ENCODE results near the gene EIF4G2. TPM values are rescaled to one million over a fixed set of nuclear protein-coding genes. Genes with fewer than 3 reads are reported as not detected.

EIF4G2 gene
- total and polyA plus RNA-seq, 11 donors = 142 to 1,111 (median 796) TPM

DNA sequence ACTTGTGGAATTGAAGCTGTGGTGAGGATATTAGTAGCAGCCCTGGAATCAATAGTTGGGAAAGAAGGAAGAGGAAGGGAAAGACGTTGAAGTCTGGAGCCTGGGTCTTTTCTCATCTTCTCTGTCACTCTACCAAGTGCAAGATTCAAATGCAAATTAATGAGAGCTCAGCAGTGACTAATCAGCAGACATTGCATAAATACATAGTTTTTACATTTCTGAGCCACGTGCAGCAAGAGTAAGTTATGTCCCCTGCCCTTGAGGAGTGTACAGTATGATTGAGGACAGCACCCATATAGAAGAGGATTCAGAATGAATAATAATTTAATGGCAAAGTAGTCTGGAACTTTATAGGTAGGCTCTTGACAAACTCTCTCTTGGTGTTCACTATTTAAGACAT, 33.9 kb downstream of the EIF4G2 start:
- WGBS, 4 donors = 77 to 89% (median 82%) methylated on average over 2 of the region's 2 CpGs
- ATAC-seq (no peak), DNase-seq (no peak)
- H3K4me1 ChIP-seq = peaks cover 5 to 41% (median 20%) of the 10 kb centered on the region in 12 donors
- H3K4me3 ChIP-seq = no peak overlapping the region
- TF ChIP-seq POLR2A (IDR thresholded peaks at IDR 0.05) (no peak), CTCF (IDR thresholded peaks at IDR 0.05) (no peak)
- intact Hi-C loops (cut with DNase I) = loop anchor here in 1 of 10 donors (5.0 kb wide), 1 partner anchor 32 kb away; the partner anchor contains the start of gene EIF4G2
- no peaks in the 10 kb centered on the region for H3K27me3 ChIP-seq
- H3K27ac ChIP-seq = no peak overlapping the region
- peaks cover 3 to 54% (median 19%) of the 10 kb centered on the region in 9 donors for H3K36me3 ChIP-seq
- H3K9me3 ChIP-seq = no peaks in the 10 kb centered on the region

GRCh38 chr11:10771457-10771856, 37.3 kb downstream of the EIF4G2 start:
- ATAC-seq (peak; percentile 79 to 90 (median 87)), DNase-seq (no peak)
- H3K27me3 ChIP-seq = no peaks in the 10 kb centered on the region
- no peaks in the 10 kb centered on the region for H3K9me3 ChIP-seq
- peak overlapping the region in 10 of 12 donors; percentile 4 to 85 (median 60) for H3K27ac ChIP-seq
- H3K4me3 ChIP-seq = no peak overlapping the region
- peaks cover 0 to 18% (median 8%) of the 10 kb centered on the region in 12 donors for H3K4me1 ChIP-seq
- H3K36me3 ChIP-seq = peaks cover 0 to 55% (median 3%) of the 10 kb centered on the region in 9 donors
- 48 to 71% (median 57%) methylated on average over 1 of the region's 1 CpG for WGBS, 4 donors
- intact Hi-C loops (cut with DNase I) = loop anchor here in 1 of 10 donors (5.0 kb wide), 1 partner anchor 36 kb away; the partner anchor contains the start of gene EIF4G2
- TF ChIP-seq POLR2A (IDR thresholded peaks at IDR 0.05) (no peak), CTCF (IDR thresholded peaks at IDR 0.05) (no peak)

DNA sequence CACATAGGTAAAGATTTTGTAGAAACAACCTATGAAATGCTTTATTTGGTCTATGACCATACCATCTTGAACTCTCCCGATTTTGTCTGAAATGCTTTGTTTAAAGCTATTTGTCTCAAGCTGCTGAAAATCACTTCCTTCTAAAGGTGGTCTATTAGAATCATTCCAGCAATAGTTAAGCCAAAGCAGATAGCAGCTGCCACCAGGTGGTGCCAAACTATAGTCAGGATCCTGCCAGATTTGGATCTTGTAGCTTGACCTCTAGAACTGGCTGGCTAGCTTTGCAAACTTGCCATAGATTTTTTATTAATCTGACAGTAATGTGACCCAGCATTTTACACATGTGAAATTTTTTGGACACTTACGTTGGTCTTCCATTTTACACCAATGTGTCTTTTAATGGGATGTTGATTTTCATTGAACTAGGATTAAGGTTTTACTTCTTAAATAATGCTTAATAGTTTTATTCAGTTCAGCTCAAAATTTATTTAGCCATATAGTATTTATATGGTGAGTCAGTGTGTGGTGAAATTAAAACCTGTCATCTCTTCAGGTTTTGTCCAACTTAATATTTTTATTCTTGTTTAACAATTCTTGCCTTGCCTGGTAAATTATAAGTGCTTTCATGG, 38.0 kb downstream of the EIF4G2 start:
- TF ChIP-seq CTCF (IDR thresholded peaks at IDR 0.05) (peak; percentile 55 to 81 (median 70)), POLR2A (IDR thresholded peaks at IDR 0.05) (no peak)
- intact Hi-C loops (cut with DNase I) = loop anchor here in 1 of 10 donors (5.0 kb wide), 1 partner anchor 37 kb away; the partner anchor contains the start of gene EIF4G2
- no peaks in the 10 kb centered on the region for H3K27me3 ChIP-seq
- H3K36me3 ChIP-seq = peaks cover 0 to 48% (median 0%) of the 10 kb centered on the region in 9 donors
- no peaks in the 10 kb centered on the region for H3K9me3 ChIP-seq
- H3K27ac ChIP-seq = peak overlapping the region in 10 of 12 donors; percentile 4 to 85 (median 60)
- H3K4me3 ChIP-seq = no peak overlapping the region
- 18 to 30% (median 28%) methylated on average over 2 of the region's 2 CpGs for WGBS, 4 donors
- DNase-seq (peak in 4 of 5 donors; percentile 46 to 59 (median 55)), ATAC-seq (peak; percentile 54 to 77 (median 68))
- H3K4me1 ChIP-seq = peaks cover 0 to 21% (median 9%) of the 10 kb centered on the region in 12 donors

DNA sequence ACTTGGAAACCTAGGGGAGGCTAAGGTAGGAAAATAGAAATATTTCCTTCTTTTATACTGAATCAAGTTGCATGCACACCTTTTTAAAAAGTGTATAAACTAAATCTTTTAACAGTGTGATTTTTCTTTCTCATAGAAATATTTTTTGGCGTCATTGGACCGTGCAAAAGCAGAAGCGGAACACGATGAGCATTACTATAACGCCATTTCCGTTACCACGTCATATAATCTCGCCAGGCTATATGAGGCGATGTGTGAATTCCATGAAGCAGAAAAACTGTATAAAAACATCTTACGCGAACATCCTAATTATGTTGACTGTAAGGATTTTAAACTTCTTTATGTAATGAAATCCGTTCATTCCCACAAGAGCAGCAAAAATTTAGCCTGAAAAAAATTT, 44.3 kb downstream of the EIF4G2 start:
- no peak for TF ChIP-seq CTCF (IDR thresholded peaks at IDR 0.05)
- TF ChIP-seq POLR2A (IDR thresholded peaks at IDR 0.05) = no peak
- DNase-seq (no peak), ATAC-seq (no peak)
- Histone ChIP-seq H3K4me3 (no peak overlapping the region), H3K36me3 (peaks cover 0 to 79% (median 0%) of the 10 kb centered on the region in 9 donors), H3K9me3 (no peaks in the 10 kb centered on the region), H3K27ac (no peak overlapping the region), H3K4me1 (peaks cover 0 to 9% (median 0%) of the 10 kb centered on the region in 12 donors), H3K27me3 (no peaks in the 10 kb centered on the region)
- 88 to 97% (median 94%) methylated on average over 12 of the region's 12 CpGs for WGBS, 4 donors
- intact Hi-C loops (cut with DNase I) = no loop called here

Measured in heart left ventricle (tissue), 16 donors.